ENCODE data around the gene WAPL. TPM values are rescaled to one million over a fixed set of nuclear protein-coding genes. Genes with fewer than 3 reads are reported as not detected.

Gene WAPL
- total and polyA plus RNA-seq, 2 of the 13 experiments (the other 11 are each of a cell fraction or from before 2014, with no cell fraction given) = 13.2 to 43.5 TPM

DNA sequence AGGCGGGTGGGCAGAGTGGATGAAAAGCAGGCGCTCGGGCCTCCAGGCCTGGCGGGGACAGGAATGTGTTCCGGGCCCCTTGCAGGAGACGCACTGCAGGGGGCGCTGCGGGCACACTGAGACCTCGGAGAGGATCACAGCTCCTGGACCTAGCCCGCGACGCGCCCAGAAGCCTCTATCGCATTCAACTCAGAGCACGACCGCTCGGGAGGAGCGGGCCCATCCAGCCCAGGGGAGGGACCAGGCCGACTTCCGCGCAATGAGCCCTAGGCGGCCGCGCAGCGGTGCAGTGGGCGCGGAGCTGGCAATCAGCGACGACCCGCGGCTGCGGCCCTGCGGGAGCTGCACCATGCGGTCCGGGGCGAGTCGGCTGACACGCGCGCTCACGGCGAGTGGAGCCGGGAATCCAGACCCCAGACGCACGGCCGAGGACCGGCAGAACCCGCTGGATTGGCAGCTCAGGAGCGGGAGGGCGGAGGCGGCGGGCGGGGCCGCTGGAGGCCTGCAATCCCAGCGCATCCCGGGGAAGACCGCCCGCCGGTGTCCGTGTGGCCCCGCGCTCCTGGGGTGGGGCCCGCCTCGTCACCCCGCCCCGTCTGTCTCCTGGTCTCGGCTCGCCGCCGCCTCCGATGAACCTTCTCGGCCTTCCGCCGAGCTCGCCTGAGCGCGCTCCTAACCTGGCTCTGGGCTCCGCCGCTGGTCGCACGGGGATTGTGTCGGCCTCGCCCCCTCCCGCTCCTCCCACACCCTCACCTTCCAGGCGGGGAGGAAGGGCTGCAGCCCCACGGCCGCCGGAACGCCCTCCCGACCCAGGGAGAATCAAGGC lies 121.5 kb downstream of the WAPL start (continued):
- TF ChIP-seq MYPOP (CRISPR knock-in tag; IDR thresholded peaks at IDR 0.05) = peak; percentile 90
- TF ChIP-seq ZKSCAN8 (CRISPR knock-in tag; IDR thresholded peaks at IDR 0.05; ENCODE audit: borderline replicate concordance) = peak; percentile 59; the same call in 1 of the 2 replicates
- peak; percentile 87 for TF ChIP-seq THAP11 (CRISPR knock-in tag; IDR thresholded peaks at IDR 0.05)
- TF ChIP-seq REL (CRISPR knock-in tag; conservative IDR thresholded peaks at IDR 0.05) = no peak
- peak; percentile 84 for TF ChIP-seq TSC22D2 (CRISPR knock-in tag; IDR thresholded peaks at IDR 0.05; ENCODE audit: borderline replicate concordance)
- TF ChIP-seq SAFB2 (CRISPR knock-in tag; IDR thresholded peaks at IDR 0.05; ENCODE audit: borderline replicate concordance, low read depth) = peak; percentile 88
- TF ChIP-seq ZNF331 (CRISPR knock-in tag; IDR thresholded peaks at IDR 0.05) = peak; percentile 47; the same call in 1 of the 2 replicates
- TF ChIP-seq KLF15 (CRISPR knock-in tag; IDR thresholded peaks at IDR 0.05; ENCODE audit: borderline replicate concordance) = peak; percentile 73; the same call in 1 of the 2 replicates
- 0 out of 2 replicates have a peak, but pooled peaks have one; percentile 38 for TF ChIP-seq HOXA9 (CRISPR knock-in tag; IDR thresholded peaks at IDR 0.05; ENCODE audit: borderline replicate concordance)
- TF ChIP-seq, protein P1, sequence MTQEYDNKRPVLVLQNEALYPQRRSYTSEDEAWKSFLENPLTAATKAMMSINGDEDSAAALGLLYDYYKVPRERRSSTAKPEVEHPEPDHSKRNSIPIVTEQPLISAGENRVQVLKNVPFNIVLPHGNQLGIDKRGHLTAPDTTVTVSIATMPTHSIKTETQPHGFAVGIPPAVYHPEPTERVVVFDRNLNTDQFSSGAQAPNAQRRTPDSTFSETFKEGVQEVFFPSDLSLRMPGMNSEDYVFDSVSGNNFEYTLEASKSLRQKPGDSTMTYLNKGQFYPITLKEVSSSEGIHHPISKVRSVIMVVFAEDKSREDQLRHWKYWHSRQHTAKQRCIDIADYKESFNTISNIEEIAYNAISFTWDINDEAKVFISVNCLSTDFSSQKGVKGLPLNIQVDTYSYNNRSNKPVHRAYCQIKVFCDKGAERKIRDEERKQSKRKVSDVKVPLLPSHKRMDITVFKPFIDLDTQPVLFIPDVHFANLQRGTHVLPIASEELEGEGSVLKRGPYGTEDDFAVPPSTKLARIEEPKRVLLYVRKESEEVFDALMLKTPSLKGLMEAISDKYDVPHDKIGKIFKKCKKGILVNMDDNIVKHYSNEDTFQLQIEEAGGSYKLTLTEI (CRISPR knock-in tag; conservative IDR thresholded peaks at IDR 0.05) = no peak
- 0 out of 2 replicates have a peak, but pooled peaks have one; percentile 33 for TF ChIP-seq KLF13 (CRISPR knock-in tag; IDR thresholded peaks at IDR 0.05)
- TF ChIP-seq, protein P2, sequence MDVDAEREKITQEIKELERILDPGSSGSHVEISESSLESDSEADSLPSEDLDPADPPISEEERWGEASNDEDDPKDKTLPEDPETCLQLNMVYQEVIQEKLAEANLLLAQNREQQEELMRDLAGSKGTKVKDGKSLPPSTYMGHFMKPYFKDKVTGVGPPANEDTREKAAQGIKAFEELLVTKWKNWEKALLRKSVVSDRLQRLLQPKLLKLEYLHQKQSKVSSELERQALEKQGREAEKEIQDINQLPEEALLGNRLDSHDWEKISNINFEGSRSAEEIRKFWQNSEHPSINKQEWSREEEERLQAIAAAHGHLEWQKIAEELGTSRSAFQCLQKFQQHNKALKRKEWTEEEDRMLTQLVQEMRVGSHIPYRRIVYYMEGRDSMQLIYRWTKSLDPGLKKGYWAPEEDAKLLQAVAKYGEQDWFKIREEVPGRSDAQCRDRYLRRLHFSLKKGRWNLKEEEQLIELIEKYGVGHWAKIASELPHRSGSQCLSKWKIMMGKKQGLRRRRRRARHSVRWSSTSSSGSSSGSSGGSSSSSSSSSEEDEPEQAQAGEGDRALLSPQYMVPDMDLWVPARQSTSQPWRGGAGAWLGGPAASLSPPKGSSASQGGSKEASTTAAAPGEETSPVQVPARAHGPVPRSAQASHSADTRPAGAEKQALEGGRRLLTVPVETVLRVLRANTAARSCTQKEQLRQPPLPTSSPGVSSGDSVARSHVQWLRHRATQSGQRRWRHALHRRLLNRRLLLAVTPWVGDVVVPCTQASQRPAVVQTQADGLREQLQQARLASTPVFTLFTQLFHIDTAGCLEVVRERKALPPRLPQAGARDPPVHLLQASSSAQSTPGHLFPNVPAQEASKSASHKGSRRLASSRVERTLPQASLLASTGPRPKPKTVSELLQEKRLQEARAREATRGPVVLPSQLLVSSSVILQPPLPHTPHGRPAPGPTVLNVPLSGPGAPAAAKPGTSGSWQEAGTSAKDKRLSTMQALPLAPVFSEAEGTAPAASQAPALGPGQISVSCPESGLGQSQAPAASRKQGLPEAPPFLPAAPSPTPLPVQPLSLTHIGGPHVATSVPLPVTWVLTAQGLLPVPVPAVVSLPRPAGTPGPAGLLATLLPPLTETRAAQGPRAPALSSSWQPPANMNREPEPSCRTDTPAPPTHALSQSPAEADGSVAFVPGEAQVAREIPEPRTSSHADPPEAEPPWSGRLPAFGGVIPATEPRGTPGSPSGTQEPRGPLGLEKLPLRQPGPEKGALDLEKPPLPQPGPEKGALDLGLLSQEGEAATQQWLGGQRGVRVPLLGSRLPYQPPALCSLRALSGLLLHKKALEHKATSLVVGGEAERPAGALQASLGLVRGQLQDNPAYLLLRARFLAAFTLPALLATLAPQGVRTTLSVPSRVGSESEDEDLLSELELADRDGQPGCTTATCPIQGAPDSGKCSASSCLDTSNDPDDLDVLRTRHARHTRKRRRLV (CRISPR knock-in tag; IDR thresholded peaks at IDR 0.05) = peak; percentile 48
- TF ChIP-seq CCDC6 (CRISPR knock-in tag; IDR thresholded peaks at IDR 0.05) = peak; percentile 91
- no peak; the same call in 1 of the 2 replicates for TF ChIP-seq ZNF746 (CRISPR knock-in tag; IDR thresholded peaks at IDR 0.05)
- TF ChIP-seq, protein P3, sequence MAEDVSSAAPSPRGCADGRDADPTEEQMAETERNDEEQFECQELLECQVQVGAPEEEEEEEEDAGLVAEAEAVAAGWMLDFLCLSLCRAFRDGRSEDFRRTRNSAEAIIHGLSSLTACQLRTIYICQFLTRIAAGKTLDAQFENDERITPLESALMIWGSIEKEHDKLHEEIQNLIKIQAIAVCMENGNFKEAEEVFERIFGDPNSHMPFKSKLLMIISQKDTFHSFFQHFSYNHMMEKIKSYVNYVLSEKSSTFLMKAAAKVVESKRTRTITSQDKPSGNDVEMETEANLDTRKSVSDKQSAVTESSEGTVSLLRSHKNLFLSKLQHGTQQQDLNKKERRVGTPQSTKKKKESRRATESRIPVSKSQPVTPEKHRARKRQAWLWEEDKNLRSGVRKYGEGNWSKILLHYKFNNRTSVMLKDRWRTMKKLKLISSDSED (CRISPR knock-in tag; IDR thresholded peaks at IDR 0.05) = peak; percentile 96
- peak; percentile 59; the same call in 1 of the 2 replicates for TF ChIP-seq ZBTB42 (CRISPR knock-in tag; IDR thresholded peaks at IDR 0.05)
